ENCODE measurements around the gene NUB1.

DNA sequence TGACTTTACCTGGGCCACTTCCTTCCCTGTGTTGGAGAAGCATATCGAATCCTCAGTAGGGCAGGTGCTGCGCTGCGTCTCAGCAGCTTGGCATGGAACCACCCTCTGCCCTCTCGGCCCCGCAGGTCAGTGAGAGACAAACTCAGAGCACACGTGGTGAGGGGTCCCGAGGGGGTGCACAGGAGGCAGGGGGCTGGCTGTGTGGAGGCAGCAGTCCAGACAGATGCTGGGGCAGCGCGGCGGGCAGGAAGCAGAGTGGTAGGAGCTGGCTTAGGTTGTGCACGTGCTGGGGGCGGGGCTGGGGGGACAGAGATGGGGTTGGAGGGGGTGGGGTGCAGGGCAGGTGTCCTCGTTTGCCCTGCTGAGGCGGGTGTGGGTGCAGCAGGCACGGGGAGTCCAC is 33.1 kb downstream of the NUB1 start:
- TF ChIP-seq, protein P1, sequence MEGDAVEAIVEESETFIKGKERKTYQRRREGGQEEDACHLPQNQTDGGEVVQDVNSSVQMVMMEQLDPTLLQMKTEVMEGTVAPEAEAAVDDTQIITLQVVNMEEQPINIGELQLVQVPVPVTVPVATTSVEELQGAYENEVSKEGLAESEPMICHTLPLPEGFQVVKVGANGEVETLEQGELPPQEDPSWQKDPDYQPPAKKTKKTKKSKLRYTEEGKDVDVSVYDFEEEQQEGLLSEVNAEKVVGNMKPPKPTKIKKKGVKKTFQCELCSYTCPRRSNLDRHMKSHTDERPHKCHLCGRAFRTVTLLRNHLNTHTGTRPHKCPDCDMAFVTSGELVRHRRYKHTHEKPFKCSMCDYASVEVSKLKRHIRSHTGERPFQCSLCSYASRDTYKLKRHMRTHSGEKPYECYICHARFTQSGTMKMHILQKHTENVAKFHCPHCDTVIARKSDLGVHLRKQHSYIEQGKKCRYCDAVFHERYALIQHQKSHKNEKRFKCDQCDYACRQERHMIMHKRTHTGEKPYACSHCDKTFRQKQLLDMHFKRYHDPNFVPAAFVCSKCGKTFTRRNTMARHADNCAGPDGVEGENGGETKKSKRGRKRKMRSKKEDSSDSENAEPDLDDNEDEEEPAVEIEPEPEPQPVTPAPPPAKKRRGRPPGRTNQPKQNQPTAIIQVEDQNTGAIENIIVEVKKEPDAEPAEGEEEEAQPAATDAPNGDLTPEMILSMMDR (IDR thresholded peaks at IDR 0.05), result no peak
- TF ChIP-seq POLR2A (IDR thresholded peaks at IDR 0.05), result no peak
